Ascending aorta (tissue), 2 donors: ENCODE results near the gene ACP7. TPM values are rescaled to one million over a fixed set of nuclear protein-coding genes. Genes with fewer than 3 reads are reported as not detected.
A peak's percentile ranks its signal among the peaks of the same experiment; 100 is the strongest.

Experiments used
- DNase-seq, 2 donors: peaks; one replicate each; pipeline ENCODE4 v3.0.0-alpha.2; 2019; ENCODE audit warnings: low spot score in 2 of 2
- H3K27ac ChIP-seq, 2 donors: fragments of 200-600 bp; sonication (generic); one replicate each; pipeline ENCODE4 v1.5.1; 2016 to 2017; ENCODE audit warnings: mild to moderate bottlenecking in 1 of 2
- H3K27me3 ChIP-seq: fragments of 200-600 bp; sonication (generic); one replicate; pipeline ENCODE4 v1.5.1; 2017
- H3K36me3 ChIP-seq, 2 donors: fragments of 200-600 bp; sonication (generic); one replicate each; pipeline ENCODE4 v1.5.1; 2016
- H3K4me1 ChIP-seq, 2 donors: fragments of 200-600 bp; sonication (generic); one replicate each; pipeline ENCODE4 v1.5.1; 2016 to 2017; ENCODE audit warnings: mild to moderate bottlenecking in 1 of 2
- H3K4me3 ChIP-seq, 2 donors: fragments of 200-600 bp; sonication (generic); one replicate each; pipeline ENCODE4 v1.5.1; 2016 to 2017; ENCODE audit warnings: mild to moderate bottlenecking in 1 of 2
- H3K9me3 ChIP-seq, 2 donors: fragments of 200-600 bp; sonication (generic); one replicate each; pipeline ENCODE4 v1.5.1; 2016
- CTCF ChIP-seq, 3 experiments: fragments of 200-600 bp in 2 of 3; fragments of 450-650 bp in 1 of 3; sonication (generic) in 2 of 3; IDR thresholded peaks; one replicate each; pipeline ENCODE4 v1.5.1; 2016 to 2019; ENCODE audit warnings: antibody characterized with exemption in 3 of 3, mild to moderate bottlenecking in 1 of 3, moderate library complexity in 1 of 3
- intact Hi-C: fragments of 100-400 bp; cut with DNase I; formaldehyde crosslinking; loops from one replicate; pipeline ENCODE4 v1.15.1; 2023
- total RNA-seq: library from RNA; depleted of rRNA; stranded (reverse); fragments of >200 nt; gene quantifications from one replicate; pipeline ENCODE4 v1.1.0, GENCODE V29; 2016

ACP7 gene
- total RNA-seq, 1 donor from 2014 or later, result not detected

DNA sequence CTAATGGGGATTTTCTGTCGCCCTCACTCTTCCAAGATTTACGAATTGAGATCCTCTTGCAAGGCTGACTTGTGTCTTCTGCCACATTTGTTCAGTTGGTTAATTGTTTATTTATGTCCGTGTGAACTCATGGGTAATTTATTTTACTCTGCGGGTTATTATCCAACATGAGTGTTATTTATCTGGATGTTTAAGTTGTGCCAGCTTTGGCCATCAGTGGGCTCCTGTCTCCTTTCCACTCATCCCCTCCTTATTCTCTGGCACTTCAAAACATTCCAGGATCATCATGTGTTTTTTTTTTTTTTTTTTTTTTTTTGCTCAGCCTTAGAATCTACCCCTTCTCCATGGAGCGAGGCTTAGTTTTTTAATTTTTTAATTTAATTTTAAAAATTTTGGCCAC is 19.0 kb downstream of the ACP7 start:
- Histone ChIP-seq H3K4me1 (no peaks in the 10 kb centered on the region), H3K4me3 (no peak overlapping the region), H3K36me3 (no peaks in the 10 kb centered on the region), H3K27ac (no peak overlapping the region), H3K9me3 (no peaks in the 10 kb centered on the region), H3K27me3 (peaks cover 6% of the 10 kb centered on the region)
- no peak for DNase-seq
- intact Hi-C loops, result no loop called here
- no peak for TF ChIP-seq CTCF (IDR thresholded peaks at IDR 0.05)

DNA sequence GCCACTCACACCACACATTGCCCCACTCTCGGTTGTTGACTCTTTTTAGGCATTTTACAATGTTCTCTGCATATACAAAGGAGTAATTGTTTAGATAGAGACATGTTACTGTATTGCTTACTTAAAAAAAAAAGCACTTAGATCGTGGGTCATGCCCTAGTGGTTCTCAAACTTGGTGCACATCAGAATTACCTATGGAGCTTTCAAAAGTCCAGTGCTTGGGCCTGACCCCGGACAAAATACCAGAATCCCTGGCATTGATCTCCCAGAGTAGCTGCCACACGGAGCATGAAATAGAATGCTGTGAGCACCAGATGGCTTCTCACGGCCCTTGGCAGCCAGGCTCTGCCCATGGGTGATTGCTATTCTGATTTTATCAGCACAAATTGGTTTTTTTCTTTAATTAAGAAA is 20.0 kb downstream of the ACP7 start:
- H3K27ac ChIP-seq, result no peak overlapping the region
- H3K27me3 ChIP-seq, result peaks cover 1% of the 10 kb centered on the region
- no peak overlapping the region for H3K4me3 ChIP-seq
- TF ChIP-seq CTCF (IDR thresholded peaks at IDR 0.05), result no peak
- no peaks in the 10 kb centered on the region for H3K4me1 ChIP-seq
- intact Hi-C loops, result no loop called here
- no peaks in the 10 kb centered on the region for H3K36me3 ChIP-seq
- DNase-seq, result no peak
- H3K9me3 ChIP-seq, result no peaks in the 10 kb centered on the region

- DNase-seq, result no peak
- H3K4me1 ChIP-seq, result no peaks in the 10 kb centered on the region
- no peak for TF ChIP-seq CTCF (IDR thresholded peaks at IDR 0.05)
- intact Hi-C loops, result no loop called here
- no peaks in the 10 kb centered on the region for H3K36me3 ChIP-seq
- H3K27me3 ChIP-seq, result no peaks in the 10 kb centered on the region
- H3K27ac ChIP-seq, result no peak overlapping the region
- no peaks in the 10 kb centered on the region for H3K9me3 ChIP-seq
- no peak overlapping the region for H3K4me3 ChIP-seq
Measured at GRCh38 chr19:39106194-39106593, 22.0 kb downstream of the ACP7 start.

- intact Hi-C loops, result no loop called here
Measured at GRCh38 chr19:39109641-39110040, 25.5 kb downstream of the ACP7 start.

DNA sequence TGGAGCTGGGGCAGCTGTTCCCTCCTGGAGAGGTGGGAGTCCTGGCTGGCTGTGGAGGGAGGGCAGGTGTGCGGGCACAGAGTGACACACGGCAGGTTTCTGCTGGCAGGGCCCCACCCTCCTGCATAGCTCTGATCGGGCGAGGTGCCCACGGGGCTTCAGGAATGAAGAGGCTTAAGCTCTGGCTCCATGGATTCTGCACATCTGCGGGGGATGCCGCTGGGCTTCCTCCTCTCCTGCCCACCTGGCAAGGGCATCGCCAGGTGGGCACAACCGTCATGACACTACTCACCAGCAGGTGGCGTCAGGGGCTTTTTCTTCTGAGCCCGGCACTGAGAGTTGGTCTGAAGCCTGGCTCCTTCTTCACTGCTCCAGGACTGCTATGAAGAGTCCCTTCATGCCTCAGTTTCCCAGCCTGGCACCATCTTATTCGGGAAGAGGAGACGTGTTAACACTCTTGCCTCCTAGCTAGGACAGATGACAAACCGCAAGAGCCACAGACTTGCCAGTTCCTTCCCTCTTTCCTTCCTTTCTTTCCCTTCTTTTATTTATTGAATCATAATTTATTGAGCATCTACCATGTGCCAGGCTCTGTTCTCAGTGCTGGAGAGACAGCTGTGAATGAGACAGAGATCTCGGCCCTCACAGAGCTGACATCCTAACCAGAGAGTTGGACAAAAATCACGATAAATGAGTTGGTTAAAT is 26.2 kb downstream of the ACP7 start:
- intact Hi-C loops, result no loop called here
- H3K27me3 ChIP-seq, result no peaks in the 10 kb centered on the region
- H3K4me3 ChIP-seq, result no peak overlapping the region
- no peak overlapping the region for H3K27ac ChIP-seq
- no peak for DNase-seq
- no peaks in the 10 kb centered on the region for H3K4me1 ChIP-seq
- peak; percentile 51 to 71 (median 56) for TF ChIP-seq CTCF (IDR thresholded peaks at IDR 0.05)
- H3K36me3 ChIP-seq, result no peaks in the 10 kb centered on the region
- H3K9me3 ChIP-seq, result no peaks in the 10 kb centered on the region

More at GRCh38 chr19:39109641-39110040, 25.5 kb downstream of the ACP7 start:
- H3K4me1 ChIP-seq, result no peaks in the 10 kb centered on the region
- no peaks in the 10 kb centered on the region for H3K27me3 ChIP-seq
- no peaks in the 10 kb centered on the region for H3K36me3 ChIP-seq
- H3K27ac ChIP-seq, result no peak overlapping the region
- TF ChIP-seq CTCF (IDR thresholded peaks at IDR 0.05), result no peak
- no peak for DNase-seq
- no peak overlapping the region for H3K4me3 ChIP-seq
- H3K9me3 ChIP-seq, result no peaks in the 10 kb centered on the region
